Amniotic stem cell (primary cell): ENCODE results near the gene SLITRK6.
"Not testable (repeated sequence)": the region's sequence is repeated elsewhere in the genome, so short reads cannot be mapped to it uniquely, and the experiment has no call there.

Source experiments
- DNase-seq: peaks from one replicate; lab custom pipeline; 2025; lab: John Stamatoyannopoulos, UW

Gene SLITRK6

GRCh38 chr13:85799097-85799582 lies at the start of gene SLITRK6:
Gene SLITRK6 (minus strand): TSS chr13:85799419. CDS start chr13:85796508, 2,911 bp downstream.
- DNase-seq, result peak; percentile 25

- no peak for DNase-seq
Measured at GRCh38 chr13:85847012-85847411, 47.8 kb upstream of the SLITRK6 start.

- DNase-seq, result no peak
Measured at GRCh38 chr13:85841427-85841826, 42.2 kb upstream of the SLITRK6 start.

- no peak for DNase-seq
Measured at GRCh38 chr13:85833921-85834320, 34.7 kb upstream of the SLITRK6 start.

- no peak for DNase-seq
Measured at GRCh38 chr13:85828094-85828684, 29.0 kb upstream of the SLITRK6 start.

- DNase-seq, result no peak
Measured at GRCh38 chr13:85825454-85825853, 26.2 kb upstream of the SLITRK6 start.

- DNase-seq, result no peak
Measured at GRCh38 chr13:85823832-85824231, 24.6 kb upstream of the SLITRK6 start.

- no peak for DNase-seq
Measured at GRCh38 chr13:85819513-85819912, 20.3 kb upstream of the SLITRK6 start.

- no peak for DNase-seq
Measured at GRCh38 chr13:85816413-85816812, 17.2 kb upstream of the SLITRK6 start.

GRCh38 chr13:85812282-85812681 lies 13.1 kb upstream of the SLITRK6 start:
- DNase-seq, result no peak

GRCh38 chr13:85808811-85809210 lies 9.6 kb upstream of the SLITRK6 start:
- no peak for DNase-seq

GRCh38 chr13:85806553-85807175 lies 7.4 kb upstream of the SLITRK6 start:
- DNase-seq, result peak; percentile 40

- DNase-seq, result no peak
Measured at GRCh38 chr13:85798556-85798955, 663 bp downstream of the SLITRK6 start.

- DNase-seq, result no peak
Measured at GRCh38 chr13:85797311-85797710, 1.9 kb downstream of the SLITRK6 start.

- DNase-seq, result no peak
Measured at GRCh38 chr13:85785205-85785604, 14.0 kb downstream of the SLITRK6 start.

- no peak for DNase-seq
Measured at GRCh38 chr13:85772367-85772766, 26.9 kb downstream of the SLITRK6 start.

GRCh38 chr13:85771856-85772255 lies 27.4 kb downstream of the SLITRK6 start:
- DNase-seq, result no peak

GRCh38 chr13:85768946-85769345 lies 30.3 kb downstream of the SLITRK6 start:
- no peak for DNase-seq

GRCh38 chr13:85755123-85755522 lies 44.1 kb downstream of the SLITRK6 start:
- DNase-seq, result no peak

- DNase-seq, result not testable (repeated sequence)
Measured at GRCh38 chr13:85743201-85743770, 55.9 kb downstream of the SLITRK6 start.
